HepG2 (cell line): ENCODE measurements around the gene SLC25A47. TPM values are rescaled to one million over a fixed set of nuclear protein-coding genes. Genes with fewer than 3 reads are reported as not detected.

Experiments used
- FOXO1 ChIP-seq: sonication (generic); formaldehyde crosslinking; IDR thresholded peaks from 2 replicates; pipeline ENCODE4 v1.4.0; 2020; ENCODE audit warnings: missing genetic modification reagents
- MXD4 ChIP-seq: IDR thresholded peaks from 2 replicates; pipeline ENCODE4 v1.6.1; 2016; ENCODE audit warnings: mild to moderate bottlenecking, missing biosample characterization, missing genetic modification reagents
- RARA ChIP-seq: IDR thresholded peaks from 2 replicates; pipeline ENCODE4 v1.6.1; 2016; ENCODE audit warnings: missing genetic modification reagents, missing compliant biosample characterization
- RCOR2 ChIP-seq: IDR thresholded peaks from 2 replicates; pipeline ENCODE4 v1.6.1; 2016; ENCODE audit warnings: missing biosample characterization, missing genetic modification reagents
- SRY ChIP-seq: sonication (generic); formaldehyde crosslinking; IDR thresholded peaks from 2 replicates; pipeline ENCODE4 v1.8.0; 2022; ENCODE audit warnings: mild to moderate bottlenecking, missing genetic modification reagents
- ZFP82 ChIP-seq: sonication (generic); formaldehyde crosslinking; IDR thresholded peaks from 2 replicates; pipeline ENCODE4 v1.5.1; 2020; ENCODE audit warnings: mild to moderate bottlenecking, missing genetic modification reagents, borderline replicate concordance
- ZNF234 ChIP-seq: sonication (generic); formaldehyde crosslinking; conservative IDR thresholded peaks from 2 replicates; pipeline ENCODE4 v1.5.1; 2020; ENCODE audit warnings: mild to moderate bottlenecking, missing genetic modification reagents
- ZNF274 ChIP-seq: sonication (generic); formaldehyde crosslinking; IDR thresholded peaks from 2 replicates; pipeline ENCODE4 v1.5.1; 2020; ENCODE audit warnings: mild to moderate bottlenecking, missing genetic modification reagents
- ZNF510 ChIP-seq: sonication (generic); formaldehyde crosslinking; IDR thresholded peaks from 2 replicates; pipeline ENCODE4 v1.4.0; 2020; ENCODE audit warnings: low read depth, mild to moderate bottlenecking, missing genetic modification reagents
- ZNF605 ChIP-seq: sonication (generic); formaldehyde crosslinking; IDR thresholded peaks from 2 replicates; pipeline ENCODE4 v1.8.0; 2022; ENCODE audit warnings: mild to moderate bottlenecking, missing genetic modification reagents
- polyA plus RNA-seq, 8 experiments: library from polyadenylated mRNA; depleted of rRNA in 3 of 8; stranded (reverse) in 7 of 8; unstranded in 1 of 8; fragments of >200 nt; fragmentation: Illumina TruSeq in 4 of 8; extraction: Trizol in 4 of 8; gene quantifications; 2 replicates each; pipeline versions ENCODE4 v1.2.1 to v1.2.3, GENCODE V29; 2011 to 2016; ENCODE audit warnings: low read depth in 4 of 8, missing spikeins in 1 of 8, mixed read lengths in 1 of 8; ENCODE audit not compliant: insufficient read depth in 1 of 8
- total RNA-seq, 5 experiments: library from RNA; depleted of rRNA; stranded (reverse); fragments of >200 nt; fragmentation: Illumina TruSeq; extraction: Trizol; gene quantifications; 2 replicates each; pipeline ENCODE4 v1.2.3, GENCODE V29; 2016; ENCODE audit warnings: low read depth in 1 of 5
- TF ChIP-seq, protein P1 (sequence below): IDR thresholded peaks from 2 replicates; pipeline ENCODE4 v1.4.0; 2020; ENCODE audit warnings: mild to moderate bottlenecking, missing genetic modification reagents
- TF ChIP-seq, protein P2 (sequence below): sonication (generic); formaldehyde crosslinking; IDR thresholded peaks from 2 replicates; pipeline ENCODE4 v1.9.0; 2022; ENCODE audit warnings: low read depth, missing genetic modification reagents
- TF ChIP-seq, protein P3 (sequence below): sonication (generic); formaldehyde crosslinking; IDR thresholded peaks from 2 replicates; pipeline ENCODE4 v1.5.1; 2020; ENCODE audit warnings: mild to moderate bottlenecking, missing genetic modification reagents, borderline replicate concordance
- TF ChIP-seq, protein P4 (sequence below): sonication (generic); formaldehyde crosslinking; IDR thresholded peaks from 2 replicates; pipeline ENCODE4 v1.5.1; 2020; ENCODE audit warnings: mild to moderate bottlenecking, missing genetic modification reagents, moderate library complexity
- TF ChIP-seq, protein P5 (sequence below): IDR thresholded peaks from 2 replicates; pipeline ENCODE4 v1.6.1; 2012; ENCODE audit warnings: inconsistent platforms

The SLC25A47 gene
- total and polyA plus RNA-seq, 2 of the 13 experiments (the other 11 are each of a cell fraction or from before 2014, with no cell fraction given), result 1.0 to 1.7 TPM

DNA sequence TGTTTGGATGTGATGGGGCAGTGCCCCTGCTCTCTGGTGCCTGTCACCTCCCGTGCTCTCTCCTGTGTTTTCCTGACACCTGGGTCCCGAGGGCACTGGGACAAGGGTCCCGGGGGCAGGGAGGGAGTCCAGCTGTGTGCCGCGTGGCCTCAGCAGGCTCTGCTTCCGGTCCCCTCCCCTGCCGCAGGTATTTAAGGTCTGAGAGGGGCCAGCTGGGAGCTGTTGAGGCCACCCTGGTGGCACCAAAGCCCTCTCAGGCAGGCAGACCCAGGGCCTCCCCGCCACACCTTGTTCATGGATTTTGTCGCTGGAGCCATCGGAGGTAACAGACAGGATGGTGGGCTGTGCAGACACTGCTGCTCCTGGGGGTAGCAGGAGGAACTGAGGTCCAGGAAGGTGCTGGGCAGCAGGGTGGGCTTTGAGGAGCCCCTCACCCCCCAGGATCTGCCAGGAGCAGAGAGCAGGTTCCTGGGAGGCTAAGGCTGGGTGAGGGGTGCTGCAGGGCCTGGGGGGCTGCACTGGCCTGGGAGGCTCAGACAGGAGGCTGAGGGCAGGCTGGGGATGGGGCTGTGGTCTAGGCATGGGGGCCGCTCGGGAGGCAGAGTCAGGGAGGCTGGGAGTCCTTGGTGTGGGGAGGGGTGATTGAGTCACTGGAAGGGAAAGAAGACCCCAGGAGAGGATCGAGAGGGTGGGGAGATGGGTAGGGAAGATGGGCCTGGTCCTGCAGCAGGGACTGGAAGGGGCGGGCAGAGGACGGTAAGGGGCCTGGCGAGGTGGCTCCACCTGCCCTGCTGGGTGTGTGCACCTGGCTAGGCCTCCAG is at the start of gene SLC25A47 (continued):
- TF ChIP-seq, protein P1, sequence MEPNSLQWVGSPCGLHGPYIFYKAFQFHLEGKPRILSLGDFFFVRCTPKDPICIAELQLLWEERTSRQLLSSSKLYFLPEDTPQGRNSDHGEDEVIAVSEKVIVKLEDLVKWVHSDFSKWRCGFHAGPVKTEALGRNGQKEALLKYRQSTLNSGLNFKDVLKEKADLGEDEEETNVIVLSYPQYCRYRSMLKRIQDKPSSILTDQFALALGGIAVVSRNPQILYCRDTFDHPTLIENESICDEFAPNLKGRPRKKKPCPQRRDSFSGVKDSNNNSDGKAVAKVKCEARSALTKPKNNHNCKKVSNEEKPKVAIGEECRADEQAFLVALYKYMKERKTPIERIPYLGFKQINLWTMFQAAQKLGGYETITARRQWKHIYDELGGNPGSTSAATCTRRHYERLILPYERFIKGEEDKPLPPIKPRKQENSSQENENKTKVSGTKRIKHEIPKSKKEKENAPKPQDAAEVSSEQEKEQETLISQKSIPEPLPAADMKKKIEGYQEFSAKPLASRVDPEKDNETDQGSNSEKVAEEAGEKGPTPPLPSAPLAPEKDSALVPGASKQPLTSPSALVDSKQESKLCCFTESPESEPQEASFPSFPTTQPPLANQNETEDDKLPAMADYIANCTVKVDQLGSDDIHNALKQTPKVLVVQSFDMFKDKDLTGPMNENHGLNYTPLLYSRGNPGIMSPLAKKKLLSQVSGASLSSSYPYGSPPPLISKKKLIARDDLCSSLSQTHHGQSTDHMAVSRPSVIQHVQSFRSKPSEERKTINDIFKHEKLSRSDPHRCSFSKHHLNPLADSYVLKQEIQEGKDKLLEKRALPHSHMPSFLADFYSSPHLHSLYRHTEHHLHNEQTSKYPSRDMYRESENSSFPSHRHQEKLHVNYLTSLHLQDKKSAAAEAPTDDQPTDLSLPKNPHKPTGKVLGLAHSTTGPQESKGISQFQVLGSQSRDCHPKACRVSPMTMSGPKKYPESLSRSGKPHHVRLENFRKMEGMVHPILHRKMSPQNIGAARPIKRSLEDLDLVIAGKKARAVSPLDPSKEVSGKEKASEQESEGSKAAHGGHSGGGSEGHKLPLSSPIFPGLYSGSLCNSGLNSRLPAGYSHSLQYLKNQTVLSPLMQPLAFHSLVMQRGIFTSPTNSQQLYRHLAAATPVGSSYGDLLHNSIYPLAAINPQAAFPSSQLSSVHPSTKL (CRISPR knock-in tag), result peak; percentile 47; the same call in 1 of the 2 replicates
- TF ChIP-seq, protein P2, sequence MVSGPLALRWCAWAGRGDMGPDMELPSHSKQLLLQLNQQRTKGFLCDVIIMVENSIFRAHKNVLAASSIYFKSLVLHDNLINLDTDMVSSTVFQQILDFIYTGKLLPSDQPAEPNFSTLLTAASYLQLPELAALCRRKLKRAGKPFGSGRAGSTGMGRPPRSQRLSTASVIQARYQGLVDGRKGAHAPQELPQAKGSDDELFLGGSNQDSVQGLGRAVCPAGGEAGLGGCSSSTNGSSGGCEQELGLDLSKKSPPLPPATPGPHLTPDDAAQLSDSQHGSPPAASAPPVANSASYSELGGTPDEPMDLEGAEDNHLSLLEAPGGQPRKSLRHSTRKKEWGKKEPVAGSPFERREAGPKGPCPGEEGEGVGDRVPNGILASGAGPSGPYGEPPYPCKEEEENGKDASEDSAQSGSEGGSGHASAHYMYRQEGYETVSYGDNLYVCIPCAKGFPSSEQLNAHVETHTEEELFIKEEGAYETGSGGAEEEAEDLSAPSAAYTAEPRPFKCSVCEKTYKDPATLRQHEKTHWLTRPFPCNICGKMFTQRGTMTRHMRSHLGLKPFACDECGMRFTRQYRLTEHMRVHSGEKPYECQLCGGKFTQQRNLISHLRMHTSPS (CRISPR knock-in tag), result peak; percentile 83; the same call in 1 of the 2 replicates
- TF ChIP-seq, protein P3, sequence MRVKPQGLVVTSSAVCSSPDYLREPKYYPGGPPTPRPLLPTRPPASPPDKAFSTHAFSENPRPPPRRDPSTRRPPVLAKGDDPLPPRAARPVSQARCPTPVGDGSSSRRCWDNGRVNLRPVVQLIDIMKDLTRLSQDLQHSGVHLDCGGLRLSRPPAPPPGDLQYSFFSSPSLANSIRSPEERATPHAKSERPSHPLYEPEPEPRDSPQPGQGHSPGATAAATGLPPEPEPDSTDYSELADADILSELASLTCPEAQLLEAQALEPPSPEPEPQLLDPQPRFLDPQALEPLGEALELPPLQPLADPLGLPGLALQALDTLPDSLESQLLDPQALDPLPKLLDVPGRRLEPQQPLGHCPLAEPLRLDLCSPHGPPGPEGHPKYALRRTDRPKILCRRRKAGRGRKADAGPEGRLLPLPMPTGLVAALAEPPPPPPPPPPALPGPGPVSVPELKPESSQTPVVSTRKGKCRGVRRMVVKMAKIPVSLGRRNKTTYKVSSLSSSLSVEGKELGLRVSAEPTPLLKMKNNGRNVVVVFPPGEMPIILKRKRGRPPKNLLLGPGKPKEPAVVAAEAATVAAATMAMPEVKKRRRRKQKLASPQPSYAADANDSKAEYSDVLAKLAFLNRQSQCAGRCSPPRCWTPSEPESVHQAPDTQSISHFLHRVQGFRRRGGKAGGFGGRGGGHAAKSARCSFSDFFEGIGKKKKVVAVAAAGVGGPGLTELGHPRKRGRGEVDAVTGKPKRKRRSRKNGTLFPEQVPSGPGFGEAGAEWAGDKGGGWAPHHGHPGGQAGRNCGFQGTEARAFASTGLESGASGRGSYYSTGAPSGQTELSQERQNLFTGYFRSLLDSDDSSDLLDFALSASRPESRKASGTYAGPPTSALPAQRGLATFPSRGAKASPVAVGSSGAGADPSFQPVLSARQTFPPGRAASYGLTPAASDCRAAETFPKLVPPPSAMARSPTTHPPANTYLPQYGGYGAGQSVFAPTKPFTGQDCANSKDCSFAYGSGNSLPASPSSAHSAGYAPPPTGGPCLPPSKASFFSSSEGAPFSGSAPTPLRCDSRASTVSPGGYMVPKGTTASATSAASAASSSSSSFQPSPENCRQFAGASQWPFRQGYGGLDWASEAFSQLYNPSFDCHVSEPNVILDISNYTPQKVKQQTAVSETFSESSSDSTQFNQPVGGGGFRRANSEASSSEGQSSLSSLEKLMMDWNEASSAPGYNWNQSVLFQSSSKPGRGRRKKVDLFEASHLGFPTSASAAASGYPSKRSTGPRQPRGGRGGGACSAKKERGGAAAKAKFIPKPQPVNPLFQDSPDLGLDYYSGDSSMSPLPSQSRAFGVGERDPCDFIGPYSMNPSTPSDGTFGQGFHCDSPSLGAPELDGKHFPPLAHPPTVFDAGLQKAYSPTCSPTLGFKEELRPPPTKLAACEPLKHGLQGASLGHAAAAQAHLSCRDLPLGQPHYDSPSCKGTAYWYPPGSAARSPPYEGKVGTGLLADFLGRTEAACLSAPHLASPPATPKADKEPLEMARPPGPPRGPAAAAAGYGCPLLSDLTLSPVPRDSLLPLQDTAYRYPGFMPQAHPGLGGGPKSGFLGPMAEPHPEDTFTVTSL (CRISPR knock-in tag), result peak; percentile 54; the same call in 1 of the 2 replicates
- TF ChIP-seq FOXO1 (peak; percentile 37; the same call in 1 of the 2 replicates), RCOR2 (CRISPR knock-in tag) (no peak), ZNF605 (CRISPR knock-in tag) (peak; percentile 55; the same call in 1 of the 2 replicates), MXD4 (no peak), ZNF510 (CRISPR knock-in tag) (peak; percentile 55; the same call in 1 of the 2 replicates), ZFP82 (0 out of 2 replicates have a peak, but pooled peaks have one; percentile 46), ZNF274 (CRISPR knock-in tag) (0 out of 2 replicates have a peak, but pooled peaks have one; percentile 68), ZNF234 (CRISPR knock-in tag) (peak; percentile 40; the same call in 1 of the 2 replicates), SRY (peak; percentile 8; the same call in 1 of the 2 replicates), RARA (CRISPR knock-in tag) (peak; percentile 95)
- TF ChIP-seq, protein P4, sequence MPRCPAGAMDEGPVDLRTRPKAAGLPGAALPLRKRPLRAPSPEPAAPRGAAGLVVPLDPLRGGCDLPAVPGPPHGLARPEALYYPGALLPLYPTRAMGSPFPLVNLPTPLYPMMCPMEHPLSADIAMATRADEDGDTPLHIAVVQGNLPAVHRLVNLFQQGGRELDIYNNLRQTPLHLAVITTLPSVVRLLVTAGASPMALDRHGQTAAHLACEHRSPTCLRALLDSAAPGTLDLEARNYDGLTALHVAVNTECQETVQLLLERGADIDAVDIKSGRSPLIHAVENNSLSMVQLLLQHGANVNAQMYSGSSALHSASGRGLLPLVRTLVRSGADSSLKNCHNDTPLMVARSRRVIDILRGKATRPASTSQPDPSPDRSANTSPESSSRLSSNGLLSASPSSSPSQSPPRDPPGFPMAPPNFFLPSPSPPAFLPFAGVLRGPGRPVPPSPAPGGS (CRISPR knock-in tag), result peak; percentile 57
- TF ChIP-seq, protein P5, sequence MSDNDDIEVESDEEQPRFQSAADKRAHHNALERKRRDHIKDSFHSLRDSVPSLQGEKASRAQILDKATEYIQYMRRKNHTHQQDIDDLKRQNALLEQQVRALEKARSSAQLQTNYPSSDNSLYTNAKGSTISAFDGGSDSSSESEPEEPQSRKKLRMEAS, result peak; percentile 63
